Right ventricle myocardium superior (tissue), 1 donor: ENCODE data around the gene INSYN1. TPM values are rescaled to one million over a fixed set of nuclear protein-coding genes. Genes with fewer than 3 reads are reported as not detected.
"Not testable (repeated sequence)": the region's sequence is repeated elsewhere in the genome, so short reads cannot be mapped to it uniquely, and the experiment has no call there.

Experiments
- ATAC-seq: fragments of 200-7000 bp; cut with Tn5 transposase; one replicate; pipeline ENCODE4 v1.9.1; 2020; ENCODE audit warnings: mild to moderate bottlenecking; ENCODE audit not compliant: poor library complexity
- DNase-seq: peaks from one replicate; pipeline ENCODE4 v3.0.0-alpha.2; 2020
- intact Hi-C: fragments of 100-400 bp; cut with DNase I; formaldehyde crosslinking; loops from one replicate; pipeline ENCODE4 v1.11.2; 2022
- total RNA-seq: library from RNA; stranded (reverse); fragmentation: NEBNext Ultra II Directional; extraction: Animal tissue kit (Norgen Biotek cat#: 25700); gene quantifications from one replicate; pipeline ENCODE4 v1.2.1, GENCODE V29; 2021
- donor health status: DM: no; HTN: yes; CAD: no; lungs with severe emphysema.

INSYN1 gene
- total RNA-seq, 1 donor from 2014 or later, result 155 TPM

DNA sequence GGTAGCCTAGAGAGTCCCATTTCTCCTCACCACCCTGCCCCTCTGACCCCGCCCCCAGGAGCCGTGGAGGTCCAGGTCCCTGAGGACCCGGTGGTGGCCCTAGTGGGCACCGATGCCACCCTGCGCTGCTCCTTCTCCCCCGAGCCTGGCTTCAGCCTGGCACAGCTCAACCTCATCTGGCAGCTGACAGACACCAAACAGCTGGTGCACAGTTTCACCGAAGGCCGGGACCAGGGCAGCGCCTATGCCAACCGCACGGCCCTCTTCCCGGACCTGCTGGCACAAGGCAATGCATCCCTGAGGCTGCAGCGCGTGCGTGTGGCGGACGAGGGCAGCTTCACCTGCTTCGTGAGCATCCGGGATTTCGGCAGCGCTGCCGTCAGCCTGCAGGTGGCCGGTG lies 49.5 kb downstream of the INSYN1 start:
- DNase-seq, ATAC-seq: not testable (repeated sequence)
- intact Hi-C loops, result loop anchor here (5.0 to 10.0 kb wide), 2 partner anchors 141 to 399 kb away; no protein-coding TSS in a partner anchor

GRCh38 chr15:73702311-73703239 lies 50.6 kb downstream of the INSYN1 start:
- not testable (repeated sequence) for DNase-seq, ATAC-seq
- intact Hi-C loops, result loop anchor here (5.0 to 10.0 kb wide), 2 partner anchors 140 to 398 kb away; no protein-coding TSS in a partner anchor

GRCh38 chr15:73700041-73700842 lies 52.9 kb downstream of the INSYN1 start:
- ATAC-seq (peak; percentile 58), DNase-seq (peak; percentile 79)
- intact Hi-C loops, result loop anchor here (1.0 to 10.0 kb wide), 3 partner anchors 23 to 395 kb away; no protein-coding TSS in a partner anchor

DNA sequence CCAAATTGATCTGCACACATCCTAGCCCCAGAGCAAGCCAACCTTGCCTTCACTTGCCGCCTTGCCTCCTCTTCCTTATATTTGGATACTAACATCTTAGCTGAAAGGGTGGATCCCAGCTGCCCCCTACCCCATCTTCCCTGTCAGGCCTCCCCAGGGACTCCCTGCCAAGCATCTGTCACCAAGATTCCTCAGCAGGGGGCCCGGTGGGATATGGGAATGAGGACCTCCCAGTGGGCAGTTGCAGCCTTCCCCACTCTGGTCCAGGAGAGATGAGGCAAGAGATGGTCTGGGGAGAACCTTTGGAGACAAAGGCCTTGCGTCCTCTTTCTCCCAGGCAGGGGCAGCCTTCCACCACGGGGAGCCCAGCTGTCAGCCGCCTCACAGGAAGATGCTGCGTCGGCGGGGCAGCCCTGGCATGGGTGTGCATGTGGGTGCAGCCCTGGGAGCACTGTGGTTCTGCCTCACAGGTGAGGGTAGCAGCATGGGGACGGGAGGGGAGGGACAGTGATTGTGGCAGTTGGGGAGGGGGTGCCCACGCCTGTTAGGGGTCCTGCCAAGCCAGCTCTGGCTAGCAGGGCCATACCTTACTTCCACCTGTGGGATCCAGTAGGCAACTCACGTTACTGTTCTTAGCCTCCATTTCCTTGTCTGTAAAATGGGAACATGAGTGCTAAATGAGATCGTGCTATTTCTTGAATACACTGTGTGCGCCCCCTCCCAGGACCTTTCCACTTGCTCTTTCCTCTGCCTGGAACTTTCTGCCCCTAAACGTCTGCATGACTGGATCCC lies 53.7 kb downstream of the INSYN1 start:
- intact Hi-C loops, result loop anchor here (1.0 to 10.0 kb wide), 3 partner anchors 22 to 395 kb away; no protein-coding TSS in a partner anchor
- ATAC-seq (no peak), DNase-seq (no peak)

- DNase-seq (peak; percentile 91), ATAC-seq (peak; percentile 87)
These were observed 56.1 kb downstream of the INSYN1 start for GRCh38 chr15:73697033-73697467.

DNA sequence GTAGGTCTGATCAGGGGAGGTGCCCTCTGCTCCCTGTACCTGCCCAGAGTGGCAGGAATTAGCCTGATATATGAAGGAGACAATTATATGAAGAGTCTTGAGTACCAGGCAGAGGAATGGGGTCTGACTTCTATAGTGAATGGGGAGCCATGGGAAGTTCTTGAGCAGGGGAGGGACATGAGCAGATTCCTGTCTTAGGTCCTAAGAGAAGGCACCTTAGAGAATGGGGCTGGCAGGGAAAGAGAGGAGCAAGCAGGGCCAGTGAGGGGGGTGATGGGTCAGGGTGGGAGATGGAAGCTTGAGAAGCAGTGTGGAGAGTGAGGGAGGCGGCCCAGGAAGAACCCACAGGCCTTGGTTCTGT lies 56.5 kb downstream of the INSYN1 start:
- ATAC-seq, result no peak
- intact Hi-C loops, result no loop called here
- DNase-seq, result no peak

More at GRCh38 chr15:73697033-73697467, 56.1 kb downstream of the INSYN1 start:
- intact Hi-C loops, result no loop called here

DNA sequence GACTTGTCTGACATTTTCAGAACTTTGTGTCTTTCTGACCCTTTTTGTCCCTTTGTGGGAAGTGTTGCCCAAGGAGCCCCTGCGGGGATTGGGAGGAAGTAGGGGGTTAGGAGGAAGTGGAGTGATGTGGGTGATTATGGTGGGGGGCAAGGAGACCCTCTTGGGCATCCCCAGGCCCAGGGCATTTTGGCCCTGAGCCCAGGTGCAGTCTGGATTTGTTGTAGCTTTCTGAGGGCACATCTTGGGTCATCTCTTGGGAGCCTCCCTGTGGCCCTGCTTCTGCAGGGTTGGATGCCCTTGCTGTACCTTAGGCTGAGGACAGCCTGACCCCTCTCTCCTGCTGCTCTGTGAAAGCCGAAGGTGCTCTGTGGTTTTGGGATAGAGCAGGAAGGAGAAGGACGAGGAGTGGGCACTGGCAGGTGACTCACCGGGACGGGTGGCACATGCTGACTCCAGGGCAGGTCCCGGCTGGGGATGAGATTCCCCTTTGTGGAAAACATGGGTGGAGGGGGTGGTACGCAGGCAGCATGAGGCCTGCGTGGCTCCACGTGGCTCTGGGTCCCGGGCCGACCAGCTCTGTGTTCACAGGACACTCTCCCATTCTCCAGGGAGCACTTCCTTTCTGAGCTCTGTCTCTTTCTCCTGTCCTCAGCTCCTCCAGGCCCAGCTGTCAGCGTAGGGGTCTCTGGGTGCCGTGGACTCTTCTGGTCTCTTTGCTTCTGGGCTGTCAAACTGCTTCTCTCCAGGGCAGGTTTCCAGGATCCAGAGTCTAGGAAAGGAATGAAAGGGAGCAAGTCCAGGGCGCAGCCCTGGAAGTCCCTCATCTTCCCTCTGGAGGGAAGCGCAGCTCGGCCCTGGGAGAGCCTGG lies 57.1 kb downstream of the INSYN1 start:
- intact Hi-C loops, result no loop called here
- DNase-seq (no peak), ATAC-seq (no peak)

DNA sequence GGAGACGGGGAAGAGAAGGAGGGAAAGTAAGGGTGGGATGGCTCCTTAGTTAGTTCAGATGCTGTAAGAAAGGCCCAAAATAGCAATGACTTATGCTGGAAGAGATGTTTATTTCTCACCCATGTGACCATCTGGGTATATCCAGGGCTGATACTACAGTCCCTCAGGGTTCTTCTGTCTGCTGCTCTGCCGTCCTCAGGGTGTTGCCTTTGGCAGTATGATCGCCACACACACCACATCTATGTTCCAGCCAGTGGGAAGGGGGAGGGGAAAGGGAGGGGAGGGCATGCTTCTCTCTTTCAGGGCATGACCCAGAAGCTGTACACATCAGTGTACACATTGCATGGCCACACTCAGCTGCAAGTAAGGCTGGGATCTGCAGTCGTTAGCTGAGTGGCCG lies 58.7 kb downstream of the INSYN1 start:
- ATAC-seq (peak; percentile 44), DNase-seq (no peak)
- intact Hi-C loops, result loop anchor here (5.0 kb wide), 1 partner anchor 52 kb away; no protein-coding TSS in a partner anchor

DNA sequence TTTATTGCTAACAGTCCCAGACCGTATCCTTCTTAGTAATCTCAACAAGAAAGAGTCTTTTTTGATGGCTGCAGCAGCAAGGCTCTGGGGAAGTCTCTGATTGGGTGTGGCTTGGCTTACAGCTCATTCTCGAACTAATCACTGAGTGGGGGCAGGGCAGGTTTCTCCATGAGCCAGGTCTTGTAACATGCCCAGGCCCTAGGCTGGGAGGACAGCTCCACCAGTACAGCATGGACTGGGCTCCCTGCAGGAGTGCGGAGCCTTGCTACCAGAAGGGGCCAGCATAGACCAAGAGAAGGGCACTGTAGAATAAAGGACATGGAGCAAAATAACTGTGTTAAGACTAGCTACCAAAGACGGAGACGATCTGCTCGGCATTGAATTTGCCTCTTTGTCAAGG lies 61.8 kb downstream of the INSYN1 start:
- ATAC-seq (peak; percentile 84), DNase-seq (peak; percentile 78)
- intact Hi-C loops, result loop anchor here (5.0 kb wide), 1 partner anchor 49 kb away; no protein-coding TSS in a partner anchor

DNA sequence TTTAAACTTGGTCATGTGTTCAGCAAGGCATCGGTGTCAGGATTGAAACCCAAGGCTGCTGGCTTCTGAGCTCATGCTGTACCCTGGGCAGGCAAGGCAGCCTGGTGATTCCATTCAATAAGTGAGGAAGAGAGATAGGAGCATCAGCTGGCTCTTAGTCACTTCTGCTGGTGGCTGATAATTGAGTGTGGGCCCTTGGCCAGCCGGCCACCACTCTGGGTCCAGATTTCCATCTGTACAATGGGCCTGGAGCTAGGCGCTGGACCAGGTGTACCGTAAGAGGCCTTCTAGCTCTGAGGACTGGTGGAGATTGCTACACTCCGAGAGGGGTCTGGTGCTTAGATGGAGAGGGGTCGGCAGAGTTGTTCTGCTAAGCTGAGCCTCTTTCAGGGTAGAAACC lies 64.7 kb downstream of the INSYN1 start:
- DNase-seq (no peak), ATAC-seq (no peak)
- intact Hi-C loops, result no loop called here

GRCh38 chr15:73687351-73687750 lies 65.8 kb downstream of the INSYN1 start:
- ATAC-seq (no peak), DNase-seq (no peak)
- intact Hi-C loops, result no loop called here

DNA sequence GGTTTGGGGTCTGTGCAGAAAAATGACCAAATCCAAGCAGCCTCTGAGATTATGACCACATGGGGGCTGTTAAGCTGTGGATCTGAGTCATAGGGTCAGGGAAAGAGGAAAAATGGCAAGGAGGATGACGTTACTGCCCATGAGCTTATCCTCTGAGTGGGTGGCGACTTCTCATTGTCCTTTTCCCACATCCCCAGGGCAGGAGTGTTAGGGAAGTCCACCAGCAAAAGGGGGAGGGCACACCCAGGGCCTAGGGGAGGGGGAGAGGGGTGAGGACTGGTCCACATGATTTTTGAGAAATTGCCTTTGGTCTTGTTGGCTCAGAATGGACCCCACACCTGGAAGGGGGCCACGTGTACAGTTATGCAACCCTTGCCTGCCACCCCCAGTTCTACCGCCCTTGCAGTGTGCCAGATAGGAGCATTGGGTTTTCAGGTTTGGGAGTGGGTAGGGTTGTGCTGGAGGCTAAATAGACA lies 66.3 kb downstream of the INSYN1 start:
- DNase-seq (no peak), ATAC-seq (no peak)
- intact Hi-C loops, result no loop called here

DNA sequence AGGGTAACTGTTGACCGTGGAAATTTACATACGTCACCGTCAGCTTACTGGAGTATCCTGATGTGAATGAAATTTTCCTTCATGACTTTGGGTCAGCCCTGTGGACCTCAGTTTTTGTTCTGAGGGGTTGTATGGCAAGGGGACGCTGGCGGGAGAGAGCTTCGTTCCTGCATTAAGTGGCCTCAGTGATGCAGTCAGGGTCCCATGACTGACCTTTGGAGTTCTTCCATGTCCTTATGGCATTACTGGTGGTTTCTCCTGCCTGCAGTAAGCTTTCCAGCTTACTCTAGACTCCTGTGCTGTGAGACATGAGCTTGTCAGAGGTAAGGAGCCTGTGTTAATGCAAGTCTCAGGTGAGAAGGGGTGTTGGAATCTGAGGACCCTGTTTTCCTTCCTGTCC lies 67.2 kb downstream of the INSYN1 start:
- intact Hi-C loops, result no loop called here
- no peak for ATAC-seq
- DNase-seq, result no peak

Other genes starting within 250 kb of the INSYN1 start
- 188 TPM for gene NPTN, start 120.0 kb downstream of the INSYN1 start, total RNA-seq
- 36.5 TPM for gene CD276, start 69.0 kb downstream of the INSYN1 start, total RNA-seq
- not detected for gene TBC1D21, start 120.2 kb upstream of the INSYN1 start, total RNA-seq
- 14.6 TPM for gene LOXL1, start 173.1 kb upstream of the INSYN1 start, total RNA-seq
- 26.8 TPM for gene STOML1, start 238.9 kb upstream of the INSYN1 start, total RNA-seq
- 18.2 TPM for gene PML, start 241.4 kb upstream of the INSYN1 start, total RNA-seq